HG03097 (cell line): ENCODE measurements around the gene ARHGEF38.
A peak's percentile ranks its signal among the peaks of the same experiment; 100 is the strongest.
"Not testable (repeated sequence)": the region's sequence is repeated elsewhere in the genome, so short reads cannot be mapped to it uniquely, and the experiment has no call there.

Experiments used
- ATAC-seq: cut with Tn5 transposase; IDR thresholded peaks from one replicate; pipeline ENCODE4 v1.9.1; 2021; ENCODE audit not compliant: unreplicated experiment, low FRiP score

Gene ARHGEF38

GRCh38 chr4:105601406-105601805 is 49.0 kb downstream of the ARHGEF38 start:
- ATAC-seq, result no peak

DNA sequence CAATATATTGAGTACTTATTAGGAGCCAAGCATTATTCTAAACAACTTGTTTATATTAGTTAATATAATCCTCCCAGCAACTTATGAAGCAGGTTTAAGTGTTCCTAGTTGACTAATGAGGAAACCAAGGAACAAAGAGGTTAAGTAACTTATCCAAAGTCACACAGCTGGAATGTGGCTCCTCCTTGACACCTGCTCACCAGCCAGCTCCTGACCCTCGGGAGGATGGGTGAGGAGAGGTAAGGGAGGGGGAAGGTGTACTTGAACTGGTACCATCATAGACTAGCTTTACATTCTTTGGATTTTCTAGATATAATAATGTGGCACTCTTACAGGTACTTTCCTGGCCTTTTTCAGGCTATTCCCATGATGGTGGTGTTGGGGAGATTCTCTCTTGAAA is 50.7 kb downstream of the ARHGEF38 start:
- ATAC-seq, result no peak

DNA sequence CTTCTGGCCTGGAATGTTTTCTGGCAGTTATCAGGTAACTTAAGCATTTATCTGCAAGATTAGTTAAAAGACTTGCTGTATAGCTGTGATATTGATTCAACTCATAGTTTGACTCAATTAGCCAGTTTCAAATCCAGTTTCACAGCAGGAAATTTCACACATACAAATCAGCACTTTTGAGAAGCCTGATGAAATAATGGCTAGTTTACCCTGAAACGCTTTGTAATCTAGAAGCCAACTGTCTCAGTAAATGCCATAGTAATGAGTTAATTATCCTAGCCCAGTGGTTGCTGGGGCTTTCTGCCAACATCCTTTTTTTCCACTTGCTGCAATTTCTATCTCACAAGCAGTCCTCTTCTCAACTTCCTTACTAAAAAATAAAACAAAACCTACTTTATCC is 53.1 kb downstream of the ARHGEF38 start:
- no peak for ATAC-seq

DNA sequence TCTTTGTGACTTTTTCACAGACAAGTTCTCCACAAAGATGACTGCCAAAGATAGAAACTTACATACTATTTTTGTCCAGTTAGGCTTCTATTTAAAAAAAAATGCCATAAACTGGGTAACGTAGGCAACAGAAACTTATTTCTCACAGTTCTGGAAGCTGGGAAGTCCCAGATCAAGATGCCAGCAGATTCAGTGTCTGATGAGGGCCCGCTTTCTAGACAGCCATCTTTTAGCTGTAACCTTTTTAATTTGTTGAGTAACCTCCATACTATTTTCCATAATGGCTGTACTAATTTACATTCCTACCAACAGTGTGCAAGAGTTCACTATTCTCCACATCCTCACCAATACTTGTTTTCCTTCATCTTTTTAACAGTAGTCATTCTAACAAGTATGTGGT is 55.5 kb downstream of the ARHGEF38 start:
- no peak for ATAC-seq

DNA sequence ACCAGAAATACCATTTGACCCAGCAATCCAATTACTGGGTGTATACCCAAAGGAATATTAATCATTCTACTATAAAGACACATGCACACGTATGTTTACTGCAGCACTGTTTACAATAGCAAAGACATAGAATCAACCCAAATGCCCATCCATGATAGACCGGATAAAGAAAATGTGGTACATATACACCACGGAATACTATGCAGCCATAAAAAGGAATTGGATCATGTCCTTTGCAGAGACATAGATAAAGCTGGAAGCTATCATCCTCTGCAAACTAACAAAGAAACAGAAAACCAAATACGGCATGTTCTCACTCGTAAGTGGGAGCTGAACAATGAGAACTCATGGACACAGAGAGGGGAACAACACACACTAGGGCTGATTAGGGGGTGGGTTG is 57.4 kb downstream of the ARHGEF38 start:
- ATAC-seq, result not testable (repeated sequence)

DNA sequence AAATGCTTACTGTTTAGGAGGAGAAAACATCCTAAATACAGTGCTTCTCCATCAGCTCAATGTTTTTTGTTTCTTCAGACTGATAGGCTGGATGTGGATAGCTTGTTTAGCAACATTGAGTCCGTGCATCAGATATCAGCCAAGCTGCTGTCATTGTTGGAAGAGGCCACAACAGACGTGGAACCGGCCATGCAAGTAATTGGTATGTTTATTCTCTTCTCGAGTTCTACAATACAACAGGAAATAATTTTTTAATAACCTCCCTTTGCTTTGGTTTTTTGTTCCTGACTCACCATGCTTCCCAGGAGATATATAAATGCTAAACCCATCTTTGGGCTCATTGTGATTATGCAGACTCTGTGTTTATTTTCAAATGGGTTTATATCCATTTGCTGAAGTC is 60.9 kb downstream of the ARHGEF38 start:
- ATAC-seq, result no peak

- no peak for ATAC-seq
Measured at GRCh38 chr4:105619188-105619931, 66.9 kb downstream of the ARHGEF38 start.

DNA sequence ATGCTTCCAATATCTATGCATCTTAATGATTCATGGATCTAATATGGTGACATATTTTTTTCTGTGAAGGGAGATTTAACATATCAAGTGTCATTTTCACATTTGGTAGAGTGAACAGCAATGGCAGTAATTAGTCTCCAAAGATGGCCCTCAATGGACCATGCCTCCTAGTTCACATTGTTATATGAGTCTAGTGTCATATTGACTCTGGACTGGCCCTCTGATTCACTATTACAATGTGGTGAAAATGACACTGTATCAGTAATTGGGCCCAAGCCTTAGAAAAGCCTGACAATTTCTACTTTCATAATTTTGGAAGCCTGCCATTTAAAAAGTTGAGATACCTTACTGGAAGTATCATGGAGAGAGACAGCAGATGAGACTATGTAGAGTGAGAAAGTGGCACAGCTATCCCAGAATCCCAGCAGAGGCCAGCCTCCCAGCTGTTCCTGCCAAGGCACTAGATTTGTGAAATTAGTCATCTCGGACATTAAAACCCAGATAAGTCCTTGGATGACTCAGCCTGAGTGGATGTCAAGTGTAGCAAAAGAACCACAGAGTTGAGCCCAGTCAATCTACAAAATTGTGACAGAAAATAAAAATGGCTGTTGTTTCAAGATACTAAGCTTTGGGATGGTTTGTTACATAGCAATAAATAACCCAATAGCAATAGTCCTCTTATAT is 68.4 kb downstream of the ARHGEF38 start:
- ATAC-seq, result no peak

DNA sequence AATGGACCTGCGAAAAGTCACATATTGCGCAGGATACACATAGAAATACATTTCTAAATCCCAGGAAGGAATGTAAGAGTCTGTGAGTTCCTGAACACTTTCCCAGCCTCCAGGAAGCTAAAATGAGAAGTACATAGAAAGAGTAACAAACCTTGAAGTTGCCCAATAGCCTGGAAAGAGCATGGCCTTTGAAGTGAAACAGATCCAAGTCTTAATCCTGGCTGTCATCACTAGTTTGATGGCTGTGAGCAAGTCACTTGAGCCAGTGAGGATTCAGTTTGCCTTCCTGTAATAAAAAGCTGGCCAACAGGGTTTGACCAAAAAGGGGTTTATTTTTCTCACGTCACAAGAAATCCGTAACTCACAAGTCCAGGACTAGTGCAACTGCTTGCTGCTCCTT is 69.8 kb downstream of the ARHGEF38 start:
- ATAC-seq, result no peak

GRCh38 chr4:105623099-105623498 is 70.7 kb downstream of the ARHGEF38 start:
- ATAC-seq, result no peak

GRCh38 chr4:105624530-105624929 is 72.1 kb downstream of the ARHGEF38 start:
- ATAC-seq, result peak; percentile 58

- no peak for ATAC-seq
Measured at GRCh38 chr4:105625214-105625613, 72.8 kb downstream of the ARHGEF38 start.

DNA sequence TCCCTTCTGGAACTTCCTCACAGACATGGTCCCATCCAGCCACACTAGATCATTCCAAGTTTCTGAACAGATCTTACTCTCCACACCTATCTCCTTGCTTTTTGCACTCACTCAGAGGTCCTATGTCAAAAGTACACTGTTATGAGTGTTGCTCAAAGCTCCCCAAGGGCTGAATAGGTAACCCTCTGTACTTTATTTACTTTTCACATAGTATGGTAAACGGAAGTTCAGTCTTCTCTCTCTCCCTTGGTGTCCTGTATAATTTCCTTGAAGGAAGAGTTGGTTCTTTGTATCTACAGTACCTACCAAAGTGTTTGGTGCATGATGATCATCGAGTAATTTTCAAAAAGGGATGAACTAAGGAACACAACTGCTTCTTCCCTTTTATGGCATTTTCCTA is 74.4 kb downstream of the ARHGEF38 start:
- ATAC-seq, result no peak

GRCh38 chr4:105627620-105628019 is 75.2 kb downstream of the ARHGEF38 start:
- ATAC-seq, result no peak

DNA sequence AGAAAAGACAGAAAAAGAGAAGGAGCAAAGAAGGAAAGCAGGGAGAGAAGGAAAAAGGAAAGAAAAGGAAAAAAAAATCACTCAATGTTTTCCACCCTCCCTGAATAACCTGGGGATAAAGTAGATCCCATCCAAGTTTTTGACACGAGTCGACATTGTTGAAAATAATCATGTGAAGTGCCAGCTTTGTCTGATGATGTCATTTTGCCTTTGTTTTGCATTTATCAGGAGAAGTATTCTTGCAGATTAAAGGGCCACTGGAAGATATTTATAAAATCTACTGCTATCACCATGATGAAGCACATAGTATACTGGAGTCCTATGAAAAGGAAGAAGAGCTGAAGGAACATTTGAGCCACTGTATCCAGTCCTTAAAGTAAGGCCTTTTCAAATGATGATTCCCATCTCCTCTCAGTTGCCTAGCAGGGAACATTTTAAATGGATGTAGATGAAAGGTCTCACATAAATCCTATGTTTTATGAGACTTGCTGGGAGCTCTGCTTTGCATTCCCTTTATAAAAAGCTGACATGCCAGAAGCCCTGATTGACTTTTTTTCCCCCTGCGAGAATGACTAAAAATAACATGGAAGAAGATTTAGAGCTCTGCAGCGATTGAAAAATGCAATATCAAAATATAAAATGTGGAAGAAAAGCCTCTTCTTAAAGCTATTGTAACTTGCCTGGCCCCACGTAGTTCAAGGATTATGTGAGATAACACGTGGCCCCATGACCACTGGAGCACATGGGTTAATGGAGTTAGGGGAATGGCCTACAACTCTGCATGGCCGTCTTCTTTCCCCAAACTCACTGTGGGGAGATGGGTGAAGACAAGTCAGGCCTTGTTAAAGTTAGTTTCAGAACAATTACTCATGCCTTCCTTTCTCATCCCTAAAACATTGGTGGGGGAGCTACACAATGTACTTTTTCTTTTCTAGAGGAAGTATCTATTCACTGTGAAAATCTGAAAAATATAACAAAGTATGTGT is 78.5 kb downstream of the ARHGEF38 start:
- ATAC-seq, result no peak

DNA sequence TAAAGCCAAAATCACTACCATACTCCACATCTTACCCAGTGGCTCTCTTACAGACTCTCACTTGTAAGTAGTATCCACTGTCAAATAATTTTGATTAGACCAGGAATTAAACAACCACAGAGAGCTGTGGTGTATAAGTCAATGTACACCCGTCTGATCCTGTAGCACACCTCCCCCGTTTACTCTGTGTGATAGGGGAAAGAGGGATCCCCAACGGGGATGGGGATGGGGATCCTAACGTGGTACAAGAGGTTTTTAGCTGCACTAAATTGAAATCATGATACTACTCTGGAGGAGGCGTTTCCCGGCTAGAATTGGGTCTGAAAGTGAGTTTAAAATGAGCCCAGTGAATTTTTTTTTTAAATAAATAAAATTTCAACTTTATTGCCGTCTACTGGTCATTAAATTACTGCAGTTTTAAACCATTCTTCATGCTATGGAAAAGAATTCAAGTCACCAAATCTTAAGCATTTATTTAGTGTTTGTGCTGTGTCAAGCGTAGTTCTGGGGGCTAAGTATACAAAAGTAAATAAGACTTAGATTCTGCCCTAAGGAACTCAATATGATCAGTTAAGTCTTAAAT is 79.5 kb downstream of the ARHGEF38 start:
- ATAC-seq, result no peak

GRCh38 chr4:105632599-105632998 is 80.2 kb downstream of the ARHGEF38 start:
- ATAC-seq, result no peak

DNA sequence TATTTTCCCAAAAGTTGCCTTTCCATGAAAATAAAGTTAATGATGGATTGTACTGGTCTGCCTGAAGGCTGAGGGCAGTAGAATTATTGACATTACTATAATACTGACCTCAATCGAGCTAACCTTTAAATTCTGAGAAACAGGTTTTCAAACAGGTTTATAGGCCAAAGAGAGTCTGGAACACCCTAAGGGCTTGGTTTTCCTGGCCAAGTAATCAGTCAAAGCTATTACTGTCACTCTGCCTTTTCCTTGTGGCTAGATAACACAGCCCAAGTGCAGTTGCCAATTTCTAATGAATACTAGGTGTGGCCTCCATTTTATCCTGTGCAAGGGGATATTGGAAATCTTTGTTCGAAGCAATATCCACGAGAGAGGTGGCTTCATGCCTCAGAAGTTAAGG is 80.8 kb downstream of the ARHGEF38 start:
- ATAC-seq, result no peak

- no peak for ATAC-seq
Measured at GRCh38 chr4:105634402-105635080, 82.1 kb downstream of the ARHGEF38 start.
